ENCODE measurements around the gene LRRC23.
"Not testable (repeated sequence)": the region's sequence is repeated elsewhere in the genome, so short reads cannot be mapped to it uniquely, and the experiment has no call there.

LRRC23 gene

DNA sequence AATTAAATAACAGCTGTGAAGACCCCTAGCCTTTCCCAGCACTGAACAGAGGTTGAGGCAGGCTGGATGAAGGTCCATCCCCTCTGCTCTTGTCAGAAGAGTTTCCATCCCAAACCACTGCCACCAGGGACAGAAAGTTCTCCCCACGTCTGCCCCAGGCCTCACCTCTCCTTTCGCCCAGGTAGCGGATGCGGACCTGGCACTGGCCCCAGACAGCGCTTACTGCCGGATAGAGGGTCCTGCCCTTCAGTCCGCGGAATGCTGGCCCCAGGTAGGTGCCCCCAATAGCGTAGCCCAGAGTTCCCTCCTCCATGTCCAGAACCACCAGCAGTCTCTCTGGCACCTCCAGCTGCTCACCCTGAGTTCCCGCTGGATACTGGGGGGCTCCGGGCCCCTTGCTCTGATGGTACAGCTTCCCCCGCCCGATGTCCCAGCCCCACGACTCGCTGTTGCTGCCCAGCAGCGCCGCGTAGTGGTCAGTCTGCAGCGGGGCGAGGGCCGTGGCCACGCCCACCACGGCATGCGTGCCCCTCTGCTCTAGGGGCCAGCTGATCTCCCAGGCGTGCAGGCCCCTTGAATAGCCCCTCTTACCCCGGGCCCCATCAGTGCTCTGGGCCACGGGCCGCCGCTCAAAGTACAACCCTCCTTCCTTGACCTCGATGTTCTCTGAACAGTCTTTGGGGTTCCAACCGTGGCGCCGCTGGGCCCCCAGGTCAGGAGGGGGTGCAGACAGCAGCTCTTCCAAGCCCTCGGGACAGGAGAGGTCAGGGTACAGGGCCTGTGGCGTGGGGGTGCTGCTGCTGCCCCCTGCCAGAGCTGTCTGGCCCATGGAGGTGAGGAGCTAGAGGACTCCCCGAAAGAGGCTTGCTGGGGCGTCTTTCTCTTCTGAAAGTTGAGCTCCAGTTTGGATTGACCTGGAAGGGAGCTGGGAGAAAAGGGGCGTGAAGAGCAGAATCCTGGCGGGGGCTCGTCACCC, 32.3 kb upstream of the LRRC23 start:
- peak; percentile 50 for DNase-seq (ENCODE audit: low read depth)

DNA sequence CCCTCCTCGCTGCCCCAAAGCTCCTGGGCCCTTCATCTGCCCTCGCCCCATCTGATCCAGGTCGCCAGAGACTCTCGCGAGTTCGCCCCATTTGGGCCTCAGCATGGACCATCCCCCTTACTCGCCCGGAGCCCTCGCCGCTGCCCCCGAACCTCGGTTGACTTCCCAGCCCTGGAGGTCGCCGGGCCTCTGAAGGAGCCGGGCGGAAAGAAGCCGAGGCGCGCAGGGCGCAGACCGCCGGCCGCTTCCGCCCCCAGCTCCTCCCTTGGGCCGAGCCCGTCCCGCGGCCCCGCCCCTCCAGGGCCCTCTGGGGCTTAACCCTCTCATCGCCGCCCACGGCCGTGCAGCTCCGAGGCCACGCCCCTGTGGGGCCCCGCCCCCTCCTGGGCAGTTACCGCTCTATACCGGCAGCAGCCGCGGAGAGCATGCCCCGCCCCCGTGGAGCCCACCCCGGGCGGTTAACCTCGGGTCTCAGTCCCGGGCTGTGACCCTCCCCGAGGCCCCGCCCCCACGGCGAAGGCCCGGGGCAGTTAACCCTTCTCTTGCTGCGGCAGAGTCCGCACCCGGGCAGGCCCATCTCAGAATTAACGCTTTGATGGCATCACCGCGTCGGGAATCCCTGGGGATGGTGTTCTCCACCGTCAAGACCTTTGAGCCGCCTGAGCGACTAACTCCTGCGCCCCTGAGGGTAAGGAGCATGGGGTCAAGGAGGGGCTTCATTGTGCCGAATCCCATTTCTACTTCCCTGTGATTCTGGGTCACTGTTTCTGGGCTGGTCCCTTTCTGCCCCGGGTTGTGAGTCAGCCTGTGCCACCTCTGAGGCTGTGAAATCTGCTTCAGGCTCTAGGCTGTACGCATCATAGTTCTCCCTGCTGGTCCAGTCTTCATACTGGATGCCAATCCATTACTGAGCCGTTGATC, 31.3 kb upstream of the LRRC23 start, which contains the start of gene SPSB2:
SPSB2 (minus strand) TSS at position 210 of the 921 bp plus-strand sequence. CDS start 402 bp downstream, outside the sequence.
- DNase-seq (ENCODE audit: low read depth) = peak; percentile 72

DNA sequence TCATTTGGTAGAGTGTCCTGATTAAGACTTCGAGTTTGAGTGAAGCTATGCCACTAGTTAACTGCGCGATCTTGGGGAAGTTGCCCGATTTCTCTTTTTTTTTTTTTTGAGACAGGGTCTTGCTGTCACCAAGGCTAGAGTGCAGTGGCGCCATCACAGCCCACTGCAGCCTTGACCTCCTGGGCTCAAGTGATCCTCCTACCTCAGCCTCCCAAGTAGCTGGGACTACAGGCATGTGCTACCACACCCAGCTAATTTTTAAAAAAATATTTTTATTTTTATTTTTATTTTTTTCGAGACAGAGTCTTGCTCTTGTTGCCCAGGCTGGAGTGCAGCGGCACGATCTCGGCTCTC, 30.6 kb upstream of the LRRC23 start:
- not testable (repeated sequence) for DNase-seq (ENCODE audit: low read depth)

DNA sequence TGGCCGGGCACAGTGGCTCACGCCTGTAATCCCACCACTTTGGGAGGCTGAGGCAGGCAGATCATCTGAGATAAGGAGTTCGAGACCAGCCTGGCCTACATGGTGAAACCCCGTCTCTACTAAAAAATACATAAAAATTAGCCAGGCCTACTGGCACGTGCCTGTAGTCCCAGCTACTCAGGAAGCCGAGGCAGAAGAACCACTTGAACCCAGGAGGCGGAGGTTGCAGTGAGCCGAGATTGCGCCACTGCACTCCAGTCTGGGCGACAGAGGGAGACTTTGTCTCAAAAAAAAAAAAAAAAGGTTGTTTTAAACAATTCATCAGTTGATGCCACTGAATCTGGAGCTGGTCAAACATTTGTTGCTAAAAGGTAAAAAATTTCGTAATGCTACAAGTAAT, 24.8 kb upstream of the LRRC23 start:
- not testable (repeated sequence) for DNase-seq (ENCODE audit: low read depth)

DNA sequence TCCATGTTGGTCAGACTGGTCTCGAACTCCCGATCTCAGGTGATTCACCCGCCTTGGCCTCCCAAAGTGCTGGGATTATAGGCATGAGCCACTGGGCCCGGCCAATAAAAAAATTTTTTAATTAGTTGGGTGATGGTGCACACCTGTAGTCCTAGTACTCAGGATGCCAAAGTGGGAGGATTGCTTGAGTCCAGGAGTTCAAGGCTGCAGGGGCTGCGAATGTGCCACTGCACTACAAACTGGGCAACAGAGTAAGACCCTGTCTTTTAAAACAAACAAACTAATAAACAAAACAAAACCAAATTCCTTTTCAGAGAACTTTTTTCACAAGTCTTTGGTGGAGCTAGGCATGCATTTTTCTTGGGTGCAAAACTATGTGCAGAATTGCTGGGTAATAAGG, 21.4 kb upstream of the LRRC23 start:
- no peak for DNase-seq (ENCODE audit: low read depth)

DNA sequence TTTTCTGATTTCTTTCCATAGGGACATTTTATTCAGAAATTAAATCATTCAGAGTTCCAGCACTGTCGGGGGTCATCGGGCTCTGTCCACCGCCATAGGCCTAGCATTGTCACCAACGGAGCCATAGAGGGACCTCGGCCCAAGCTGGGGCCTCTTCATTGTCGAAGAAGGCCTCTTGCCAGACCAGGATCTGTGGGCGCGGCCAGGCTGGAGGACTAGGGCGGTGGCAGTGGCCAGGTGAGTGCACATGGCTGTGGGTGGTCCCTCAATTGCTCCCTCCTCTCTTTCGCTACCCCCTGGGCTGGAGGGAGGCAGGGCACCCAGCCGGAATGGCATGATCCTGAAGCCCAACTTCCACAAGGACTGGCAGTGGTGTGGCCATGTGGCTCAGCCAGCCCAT, 20.9 kb upstream of the LRRC23 start:
- no peak for DNase-seq (ENCODE audit: low read depth)

DNA sequence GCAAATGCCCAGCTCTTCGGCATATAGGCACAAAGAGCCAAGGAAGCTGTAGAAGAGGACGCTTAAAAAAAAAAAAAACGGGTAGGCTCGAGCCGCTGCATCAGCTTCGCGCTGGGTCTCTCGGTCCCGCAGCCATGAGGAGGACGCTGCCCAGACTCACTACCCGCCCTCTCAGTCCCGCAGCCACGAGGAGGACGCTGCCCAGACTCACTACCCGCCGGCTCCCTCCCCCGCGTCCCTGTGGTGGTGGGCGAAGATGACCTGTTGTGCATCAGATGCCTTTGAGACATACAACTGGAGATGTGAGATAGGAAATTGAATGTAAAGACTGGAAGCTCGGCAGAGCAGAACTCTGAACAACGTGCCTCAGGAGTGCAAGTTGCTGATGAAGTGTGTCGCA, 20.1 kb upstream of the LRRC23 start:
- no peak for DNase-seq (ENCODE audit: low read depth)

DNA sequence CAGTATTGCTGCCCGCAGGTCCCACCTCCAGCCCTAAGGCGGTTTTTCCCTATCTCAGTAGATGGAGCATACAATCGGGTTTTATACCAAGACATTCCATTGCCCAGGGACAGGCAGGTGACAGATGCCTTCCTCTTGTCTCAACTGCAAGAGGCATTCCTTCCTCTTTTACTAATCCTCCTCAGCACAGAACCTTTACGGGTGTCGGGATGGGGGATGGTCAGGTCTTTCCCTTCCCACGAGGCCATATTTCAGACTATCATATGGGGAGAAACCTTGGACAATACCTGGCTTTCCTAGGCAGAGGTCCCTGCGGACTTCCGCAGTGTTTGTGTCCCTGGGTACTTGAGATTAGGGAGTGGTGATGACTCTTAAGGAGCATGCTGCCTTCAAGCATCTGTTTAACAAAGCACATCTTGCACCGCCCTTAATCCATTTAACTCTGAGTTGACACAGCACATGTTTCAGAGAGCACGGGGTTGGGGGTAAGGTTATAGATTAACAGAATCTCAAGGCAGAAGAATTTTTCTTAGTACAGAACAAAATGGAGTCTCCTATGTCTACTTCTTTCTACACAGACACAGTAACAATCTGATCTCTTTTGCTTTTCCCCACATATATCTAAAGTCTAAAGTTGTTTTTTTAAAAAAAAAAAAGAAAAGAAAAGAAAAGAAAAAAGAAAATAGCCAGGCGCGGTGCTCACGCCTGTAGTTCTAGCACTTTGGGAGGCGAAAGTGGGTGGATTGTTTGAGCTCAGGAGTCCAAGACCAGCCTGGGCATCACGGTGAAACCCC, 18.2 kb upstream of the LRRC23 start:
- not testable (repeated sequence) for DNase-seq (ENCODE audit: low read depth)

DNA sequence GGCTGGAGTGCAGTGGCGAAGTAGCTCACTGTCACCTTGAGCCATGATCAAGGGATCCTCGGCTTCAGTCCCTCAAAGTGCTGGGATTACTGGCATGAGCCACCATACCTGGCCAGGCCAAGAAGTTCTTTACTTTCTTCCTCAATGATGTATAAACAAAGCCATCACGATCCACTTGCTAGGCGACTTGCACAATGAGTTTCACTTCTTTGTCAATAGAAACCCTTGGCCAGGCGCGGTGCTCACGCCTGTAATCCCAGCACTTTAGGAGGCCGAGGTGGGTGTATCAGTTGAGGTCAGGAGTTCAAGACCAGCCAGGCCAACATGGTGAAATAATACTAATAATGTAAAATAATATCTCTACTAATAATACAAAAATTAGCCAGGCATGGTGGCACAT, 17.2 kb upstream of the LRRC23 start:
- no peak for DNase-seq (ENCODE audit: low read depth)

DNA sequence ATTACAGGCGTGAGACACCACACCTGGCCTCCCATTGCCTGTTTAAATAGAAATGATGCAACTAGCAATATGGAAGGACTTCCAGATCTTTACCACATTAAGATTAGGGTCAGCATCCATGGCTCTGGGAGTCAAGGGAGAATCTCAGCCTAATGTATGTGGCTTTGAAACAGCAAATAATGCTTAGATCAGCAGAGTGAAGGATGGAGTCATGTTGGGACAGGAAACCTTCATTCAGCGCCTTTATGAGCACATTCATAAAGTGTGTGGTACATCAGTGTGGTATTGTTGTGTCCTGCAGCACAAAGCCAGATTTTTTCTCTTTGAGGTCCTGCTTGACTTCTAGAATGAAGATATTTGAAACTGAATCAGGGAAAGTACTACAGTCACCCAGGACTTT, 16.3 kb upstream of the LRRC23 start:
- no peak for DNase-seq (ENCODE audit: low read depth)

DNA sequence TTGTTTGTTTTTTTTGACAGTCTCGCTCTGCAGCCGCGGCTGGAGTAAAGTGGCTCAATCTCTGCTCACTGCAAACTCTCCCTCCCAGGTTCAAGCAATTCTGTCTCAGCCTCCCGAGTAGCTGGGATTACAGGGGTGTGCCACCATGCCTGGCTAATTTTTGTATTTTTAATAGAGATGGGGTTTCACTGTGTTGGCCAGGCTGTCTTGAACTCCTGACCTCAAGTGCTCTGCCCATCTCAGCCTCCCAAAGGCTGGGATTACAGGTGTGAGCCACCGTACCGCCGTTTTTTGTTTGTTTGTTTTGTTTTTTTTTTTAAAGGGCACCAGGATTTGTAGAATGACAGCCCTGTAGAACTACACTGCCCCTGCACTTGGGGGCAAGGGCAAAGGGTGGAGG, 15.8 kb upstream of the LRRC23 start:
- not testable (repeated sequence) for DNase-seq (ENCODE audit: low read depth)

DNA sequence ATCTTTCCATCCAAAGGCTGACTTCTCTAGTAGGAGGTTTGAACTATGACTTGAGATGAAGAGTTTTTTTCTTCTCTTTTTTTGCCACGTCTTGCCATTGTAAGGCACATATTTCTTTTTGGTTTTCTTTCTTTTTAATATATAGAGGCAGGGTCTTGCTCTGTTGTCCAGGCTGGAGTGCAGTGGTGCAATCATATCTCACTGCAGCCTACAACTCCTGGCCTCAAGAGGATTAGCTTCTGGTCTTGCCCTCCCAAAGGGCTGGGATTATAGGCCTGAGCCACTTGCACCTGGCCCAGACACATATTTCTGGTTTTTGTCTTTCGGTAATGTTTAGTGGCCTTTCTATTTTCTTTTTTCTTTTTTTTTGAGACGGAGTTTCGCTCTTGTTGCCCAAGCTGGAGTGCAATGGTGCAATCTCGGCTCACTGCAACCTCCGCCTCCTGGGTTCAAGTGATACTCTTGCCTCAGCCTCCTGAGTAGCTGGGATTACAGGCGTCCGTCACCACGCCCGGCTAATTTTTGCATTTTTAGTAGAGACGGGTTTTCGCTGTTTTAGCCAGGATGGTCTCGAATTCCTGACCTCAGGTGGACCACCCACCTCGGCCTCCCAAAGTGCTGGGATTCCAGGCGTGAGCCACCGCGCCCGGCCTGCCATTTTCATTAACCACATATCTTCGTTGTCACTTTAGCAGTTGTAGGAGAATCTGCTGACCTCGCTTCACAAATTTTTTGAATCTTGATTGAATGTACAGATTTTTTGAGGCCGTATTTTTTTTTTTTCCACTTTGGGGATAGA, 14.6 kb upstream of the LRRC23 start:
- not testable (repeated sequence) for DNase-seq (ENCODE audit: low read depth)

DNA sequence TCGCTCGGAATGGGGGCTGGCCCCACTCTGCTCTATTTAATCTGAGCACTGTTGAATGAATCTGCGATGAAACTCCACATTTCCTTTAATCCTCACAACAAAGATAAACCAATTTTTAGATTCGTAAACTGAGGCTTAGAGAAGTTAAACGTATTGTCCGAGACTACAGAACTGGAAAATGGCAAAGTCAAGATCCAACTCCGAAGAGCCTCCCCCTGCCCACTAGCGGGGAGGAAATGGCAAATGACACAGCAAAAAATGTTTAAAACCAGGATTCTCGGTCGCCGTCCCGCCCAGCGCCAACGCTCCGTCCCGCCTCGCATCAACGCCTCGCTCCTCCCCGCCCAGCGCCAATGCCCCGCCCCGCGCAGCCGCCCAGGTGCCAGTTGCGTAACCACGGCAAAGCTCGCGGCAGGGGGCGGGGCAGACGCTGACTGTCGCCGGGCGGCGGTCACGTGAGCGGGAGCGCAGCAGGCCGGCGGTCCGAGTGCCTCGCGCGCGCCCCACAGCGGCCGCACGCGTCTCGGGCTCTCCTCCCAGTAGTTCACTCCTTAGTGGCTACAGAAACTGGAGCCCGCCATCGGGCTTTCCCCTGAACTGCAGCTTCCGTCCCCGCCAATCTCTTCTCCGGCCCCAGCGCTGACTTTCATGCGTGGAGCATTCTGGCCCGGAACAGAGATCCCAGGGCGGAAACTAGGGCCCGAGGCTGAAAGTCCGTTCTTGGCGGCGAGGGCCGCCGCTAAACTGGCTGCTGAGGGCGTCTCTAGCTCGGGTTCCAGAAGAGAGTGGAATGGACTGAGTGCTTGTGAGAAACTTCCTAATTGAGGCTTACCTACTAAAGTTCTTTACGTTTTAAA, 13.6 kb upstream of the LRRC23 start:
- DNase-seq (ENCODE audit: low read depth) = peak; percentile 74

DNA sequence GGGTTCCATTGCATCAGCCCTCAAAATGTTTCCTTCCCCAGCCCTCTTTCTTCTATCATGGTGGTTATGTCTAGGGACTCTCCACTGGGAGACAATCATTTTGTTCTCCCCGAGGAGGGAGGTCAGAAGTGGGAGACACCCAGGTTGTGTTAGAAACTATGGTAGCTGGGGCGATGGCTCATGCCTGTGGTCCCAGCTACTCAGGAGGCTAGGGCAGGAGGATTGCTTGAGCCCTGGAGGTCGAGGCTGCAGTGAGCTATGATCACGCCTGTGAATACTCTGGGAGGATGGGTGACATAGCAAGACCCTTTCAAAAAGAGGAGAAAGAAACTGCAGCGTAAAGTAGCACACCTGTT, 13.0 kb upstream of the LRRC23 start:
- no peak for DNase-seq (ENCODE audit: low read depth)

DNA sequence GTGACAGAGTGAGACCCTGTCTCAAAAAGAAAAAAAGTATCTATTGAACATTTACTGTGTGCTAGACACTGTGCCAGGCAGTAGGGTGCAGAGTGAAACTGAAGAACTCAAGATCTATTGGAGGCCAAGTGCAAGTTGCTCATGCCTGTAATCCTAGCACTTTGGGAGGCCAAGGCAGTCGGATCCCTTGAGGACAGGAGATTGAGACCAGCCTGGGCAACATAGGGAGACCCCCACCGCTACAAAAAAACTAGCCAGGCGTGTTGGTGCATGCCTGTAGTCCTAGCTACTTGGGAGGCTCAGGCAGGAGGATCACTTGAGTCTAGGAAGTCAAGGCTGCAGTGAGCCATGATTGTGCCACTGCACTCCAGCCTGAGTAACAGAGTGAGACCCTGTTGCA, 11.9 kb upstream of the LRRC23 start:
- not testable (repeated sequence) for DNase-seq (ENCODE audit: low read depth)

DNA sequence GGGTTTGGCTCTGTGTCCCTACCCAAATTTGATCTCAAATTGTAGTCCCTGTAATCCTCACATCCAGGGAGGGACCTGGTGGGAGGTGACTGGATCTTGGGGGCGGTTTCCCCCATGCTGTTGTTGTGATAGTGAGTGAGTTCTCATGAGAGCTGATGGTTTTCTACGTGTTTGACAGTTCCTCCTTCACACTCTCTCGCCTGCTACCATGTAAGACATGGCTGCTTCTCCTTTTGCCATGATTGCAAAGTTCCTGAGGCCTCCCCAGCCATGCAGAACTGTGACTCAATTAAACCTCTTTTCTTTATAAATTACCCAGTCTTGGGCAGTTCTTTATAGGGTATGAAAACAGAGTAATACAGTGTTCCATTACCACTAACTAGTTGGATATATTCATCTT, 10.3 kb upstream of the LRRC23 start:
- no peak for DNase-seq (ENCODE audit: low read depth)

DNA sequence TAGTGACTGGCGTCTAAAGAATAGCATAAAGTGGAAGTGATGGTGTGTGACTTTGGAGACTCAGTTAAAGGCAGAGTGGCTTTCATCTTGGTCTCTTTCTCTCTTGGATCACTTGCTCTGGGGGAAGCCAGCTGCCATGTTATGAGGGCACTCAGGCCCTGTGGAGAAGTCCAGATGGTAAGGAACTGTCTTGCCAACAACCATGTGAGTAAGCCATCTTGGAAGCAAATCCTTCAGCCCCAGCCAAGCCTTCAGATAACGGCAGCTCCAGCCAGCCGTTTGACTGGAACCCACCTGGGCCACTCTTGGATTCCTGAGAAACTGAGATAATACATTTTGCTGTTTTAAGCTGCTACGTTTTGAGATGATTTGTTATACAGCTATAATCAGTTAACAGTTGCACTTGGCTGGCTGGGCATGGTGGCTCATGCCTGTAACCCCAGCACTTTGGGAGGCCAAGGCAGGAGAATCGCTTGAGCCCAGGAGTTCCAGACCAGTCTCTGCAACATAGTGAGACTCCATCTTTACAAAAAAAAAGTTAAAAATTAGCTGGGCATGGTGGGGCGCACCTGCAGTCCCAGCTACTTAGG, 7.7 kb upstream of the LRRC23 start:
- DNase-seq (ENCODE audit: low read depth) = no peak

DNA sequence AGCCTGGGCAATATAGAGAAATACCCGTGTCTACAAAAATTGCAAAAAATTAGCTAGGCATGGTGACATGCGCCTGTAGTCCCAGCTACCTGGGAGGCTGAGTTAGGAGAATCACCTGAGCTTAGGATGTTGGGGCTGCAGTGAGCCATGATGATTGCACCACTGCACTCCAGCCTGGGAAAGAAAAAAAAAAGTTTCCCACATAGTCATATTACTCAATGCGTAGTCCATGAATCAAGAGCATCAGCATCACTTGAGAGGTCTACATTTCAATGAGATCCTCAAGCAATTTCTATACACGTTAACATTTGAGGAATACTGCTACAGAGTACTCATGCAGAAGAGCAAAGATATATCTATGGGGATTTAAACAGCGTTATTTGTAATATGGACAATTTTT, 5.2 kb upstream of the LRRC23 start:
- no peak for DNase-seq (ENCODE audit: low read depth)

DNA sequence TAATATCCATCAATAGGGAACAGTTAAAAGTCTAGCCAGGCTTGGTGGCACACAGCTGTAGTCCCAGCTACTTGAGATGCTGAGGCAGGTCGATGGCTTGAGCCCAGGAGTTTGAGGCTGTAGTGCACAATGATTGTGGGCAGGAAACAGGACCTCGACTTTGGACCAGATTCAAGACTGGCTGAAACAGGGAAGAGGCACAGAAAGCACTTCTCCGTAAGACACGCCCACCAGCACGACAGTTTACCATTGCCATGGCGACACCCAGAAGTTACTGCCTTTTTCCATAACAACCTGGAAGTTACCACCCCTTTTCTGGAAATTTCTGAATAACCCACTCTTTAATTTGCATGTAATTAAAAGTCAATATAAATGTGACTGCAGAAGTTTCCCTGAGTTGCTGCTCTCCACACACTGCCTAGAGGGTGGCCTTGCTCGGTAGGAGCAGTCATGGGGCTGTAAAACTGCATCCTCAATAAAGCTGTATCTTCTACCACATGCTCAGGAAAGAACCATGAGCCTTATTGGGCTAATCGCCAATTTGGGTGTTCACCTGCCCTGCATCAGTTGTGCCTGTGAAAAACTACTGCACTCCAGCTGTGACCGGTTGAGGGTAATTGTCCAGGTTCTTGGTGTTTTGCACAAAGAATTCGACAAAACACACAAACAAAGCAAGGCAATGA, 4.6 kb upstream of the LRRC23 start:
- DNase-seq (ENCODE audit: low read depth) = no peak
